ENCODE measurements around the gene TRIP6.

The TRIP6 gene

GRCh38 chr7:100887516-100888290 is 20.5 kb downstream of the TRIP6 start:
- Histone ChIP-seq H3K4me3 (ENCODE audit: low read length) (peak overlapping the region; percentile 85), H3K27me3 (ENCODE audit: control insufficient read depth, insufficient read depth, low read length) (no peaks in the 10 kb centered on the region), H3K9ac (ENCODE audit: low read depth, low read length) (peak overlapping the region; percentile 89), H3K4me1 (ENCODE audit: control insufficient read depth, insufficient read depth, low read length) (peaks cover 31% of the 10 kb centered on the region), H3K36me3 (ENCODE audit: insufficient read depth, low read length) (peaks cover 62% of the 10 kb centered on the region), H3K4me2 (ENCODE audit: low read length) (peak overlapping the region; percentile 98), H3K9me3 (replicated peaks; ENCODE audit: low read length) (no peaks in the 10 kb centered on the region)

- H3K36me3 ChIP-seq (ENCODE audit: insufficient read depth, low read length) = peaks cover 55% of the 10 kb centered on the region
Measured at GRCh38 chr7:100888291-100888987, 21.3 kb downstream of the TRIP6 start.

GRCh38 chr7:100888988-100889750 is 22.0 kb downstream of the TRIP6 start, which contains the start of gene UFSP1:
Gene UFSP1 (minus strand): TSS chr7:100889715. CDS start chr7:100889271, 444 bp downstream.
- H3K4me2 ChIP-seq (ENCODE audit: low read length) = peak within 1 kb of the TSS; percentile 98
- peak within 1 kb of the TSS; percentile 89 for H3K9ac ChIP-seq (ENCODE audit: low read depth, low read length)
- no peaks in the 10 kb centered on the region for H3K27me3 ChIP-seq (ENCODE audit: control insufficient read depth, insufficient read depth, low read length)
- H3K9me3 ChIP-seq (replicated peaks; ENCODE audit: low read length) = no peaks in the 10 kb centered on the region
- H3K36me3 ChIP-seq (ENCODE audit: insufficient read depth, low read length) = peaks cover 48% of the 10 kb centered on the region
- peak within 1 kb of the TSS; percentile 85 for H3K4me3 ChIP-seq (ENCODE audit: low read length)
- H3K4me1 ChIP-seq (ENCODE audit: control insufficient read depth, insufficient read depth, low read length) = peaks cover 31% of the 10 kb centered on the region

More at GRCh38 chr7:100888291-100888987, 21.3 kb downstream of the TRIP6 start:
- Histone ChIP-seq H3K27me3 (ENCODE audit: control insufficient read depth, insufficient read depth, low read length) (no peaks in the 10 kb centered on the region), H3K9me3 (replicated peaks; ENCODE audit: low read length) (no peaks in the 10 kb centered on the region), H3K9ac (ENCODE audit: low read depth, low read length) (peak overlapping the region; percentile 89), H3K4me3 (ENCODE audit: low read length) (peak overlapping the region; percentile 85), H3K4me1 (ENCODE audit: control insufficient read depth, insufficient read depth, low read length) (peaks cover 31% of the 10 kb centered on the region), H3K4me2 (ENCODE audit: low read length) (peak overlapping the region; percentile 98)

- Histone ChIP-seq H3K4me1 (ENCODE audit: control insufficient read depth, insufficient read depth, low read length) (peaks cover 37% of the 10 kb centered on the region), H3K36me3 (ENCODE audit: insufficient read depth, low read length) (peaks cover 30% of the 10 kb centered on the region), H3K4me2 (ENCODE audit: low read length) (peak overlapping the region; percentile 92), H3K4me3 (ENCODE audit: low read length) (peak overlapping the region; percentile 74), H3K9me3 (replicated peaks; ENCODE audit: low read length) (no peaks in the 10 kb centered on the region), H3K9ac (ENCODE audit: low read depth, low read length) (peak overlapping the region; percentile 78), H3K27me3 (ENCODE audit: control insufficient read depth, insufficient read depth, low read length) (peaks cover 3% of the 10 kb centered on the region)
Measured at GRCh38 chr7:100890653-100891567, 23.7 kb downstream of the TRIP6 start.

- H3K4me3 ChIP-seq (ENCODE audit: low read length) = no peak overlapping the region
Measured at GRCh38 chr7:100891568-100892247, 24.5 kb downstream of the TRIP6 start.

GRCh38 chr7:100892364-100893317 is 25.5 kb downstream of the TRIP6 start:
- H3K27me3 ChIP-seq (ENCODE audit: control insufficient read depth, insufficient read depth, low read length) = peaks cover 19% of the 10 kb centered on the region
- no peak overlapping the region for H3K4me2 ChIP-seq (ENCODE audit: low read length)
- peaks cover 33% of the 10 kb centered on the region for H3K4me1 ChIP-seq (ENCODE audit: control insufficient read depth, insufficient read depth, low read length)
- H3K36me3 ChIP-seq (ENCODE audit: insufficient read depth, low read length) = peaks cover 13% of the 10 kb centered on the region
- no peaks in the 10 kb centered on the region for H3K9me3 ChIP-seq (replicated peaks; ENCODE audit: low read length)
- H3K4me3 ChIP-seq (ENCODE audit: low read length) = no peak overlapping the region
- H3K9ac ChIP-seq (ENCODE audit: low read depth, low read length) = no peak overlapping the region

More at GRCh38 chr7:100891568-100892247, 24.5 kb downstream of the TRIP6 start:
- Histone ChIP-seq H3K4me1 (ENCODE audit: control insufficient read depth, insufficient read depth, low read length) (peaks cover 37% of the 10 kb centered on the region), H3K4me2 (ENCODE audit: low read length) (no peak overlapping the region), H3K36me3 (ENCODE audit: insufficient read depth, low read length) (peaks cover 22% of the 10 kb centered on the region), H3K9ac (ENCODE audit: low read depth, low read length) (no peak overlapping the region), H3K27me3 (ENCODE audit: control insufficient read depth, insufficient read depth, low read length) (peaks cover 11% of the 10 kb centered on the region), H3K9me3 (replicated peaks; ENCODE audit: low read length) (no peaks in the 10 kb centered on the region)

GRCh38 chr7:100893318-100893895 is 26.2 kb downstream of the TRIP6 start:
- Histone ChIP-seq H3K36me3 (ENCODE audit: insufficient read depth, low read length) (peaks cover 5% of the 10 kb centered on the region), H3K4me2 (ENCODE audit: low read length) (no peak overlapping the region), H3K9me3 (replicated peaks; ENCODE audit: low read length) (no peaks in the 10 kb centered on the region), H3K27me3 (ENCODE audit: control insufficient read depth, insufficient read depth, low read length) (peaks cover 24% of the 10 kb centered on the region), H3K9ac (ENCODE audit: low read depth, low read length) (no peak overlapping the region), H3K4me1 (ENCODE audit: control insufficient read depth, insufficient read depth, low read length) (peaks cover 26% of the 10 kb centered on the region), H3K4me3 (ENCODE audit: low read length) (no peak overlapping the region)

- H3K36me3 ChIP-seq (ENCODE audit: insufficient read depth, low read length) = no peaks in the 10 kb centered on the region
- H3K9me3 ChIP-seq (replicated peaks; ENCODE audit: low read length) = no peaks in the 10 kb centered on the region
- H3K9ac ChIP-seq (ENCODE audit: low read depth, low read length) = no peak overlapping the region
- H3K4me3 ChIP-seq (ENCODE audit: low read length) = no peak overlapping the region
- H3K4me2 ChIP-seq (ENCODE audit: low read length) = peak overlapping the region; percentile 85
- H3K27me3 ChIP-seq (ENCODE audit: control insufficient read depth, insufficient read depth, low read length) = peaks cover 24% of the 10 kb centered on the region
- H3K4me1 ChIP-seq (ENCODE audit: control insufficient read depth, insufficient read depth, low read length) = peaks cover 19% of the 10 kb centered on the region
Measured at GRCh38 chr7:100893910-100894721, 26.9 kb downstream of the TRIP6 start.
